MCF 10A (cell line): ENCODE results near the gene PDGFD. TPM values are rescaled to one million over a fixed set of nuclear protein-coding genes. Genes with fewer than 3 reads are reported as not detected.

Experiments
- BruUV-seq: library from RNA; stranded (reverse); fragments of 400-500 nt; replicated peaks from 2 replicates; lab custom pipeline; 2021; lab: Mats Ljungman, UMichigan
- CTCF ChIA-PET: fragments of 300-600 bp; sonication (Branson Sonifier 250); formaldehyde crosslinking; extraction: SDS; loops from one replicate; lab custom pipeline; 2021; ENCODE audit warnings: antibody characterized with exemption, inconsistent platforms; lab: Yijun Ruan, JAX
- POLR2A ChIA-PET: fragments of 300-600, 350-650 bp; sonication (Branson Sonifier 250); formaldehyde crosslinking; extraction: SDS; loops from one replicate; lab custom pipeline; 2020; ENCODE audit warnings: antibody characterized with exemption, inconsistent platforms; lab: Yijun Ruan, JAX
- DNase-seq: peaks from one replicate; pipeline ENCODE4 v3.0.0-alpha.2; 2018; ENCODE audit not compliant: unreplicated experiment
- H3K27ac Mint-ChIP-seq: one replicate; pipeline ENCODE4 v1.8.0; 2022; ENCODE audit warnings: mild to moderate bottlenecking, low read depth, mixed read lengths; ENCODE audit not compliant: unreplicated experiment
- H3K27me3 Mint-ChIP-seq: one replicate; pipeline ENCODE4 v1.8.0; 2022; ENCODE audit warnings: mixed read lengths; ENCODE audit not compliant: insufficient read depth, unreplicated experiment
- H3K36me3 Mint-ChIP-seq: one replicate; pipeline ENCODE4 v1.8.0; 2022; ENCODE audit warnings: mild to moderate bottlenecking, moderate library complexity, mixed read lengths; ENCODE audit not compliant: insufficient read depth, unreplicated experiment
- H3K4me1 Mint-ChIP-seq: one replicate; pipeline ENCODE4 v1.8.0; 2022; ENCODE audit warnings: mixed read lengths; ENCODE audit not compliant: insufficient read depth, unreplicated experiment
- H3K4me3 Mint-ChIP-seq: one replicate; pipeline ENCODE4 v1.8.0; 2022; ENCODE audit warnings: mild to moderate bottlenecking, moderate library complexity, mixed read lengths; ENCODE audit not compliant: unreplicated experiment
- H3K9me3 Mint-ChIP-seq: one replicate; pipeline ENCODE4 v1.8.0; 2022; ENCODE audit warnings: mixed read lengths; ENCODE audit not compliant: unreplicated experiment
- CTCF ChIP-seq: fragments of 200-600 bp; IDR thresholded peaks from one replicate; pipeline ENCODE4 v1.8.0; 2022; ENCODE audit warnings: antibody characterized with exemption, mild to moderate bottlenecking; ENCODE audit not compliant: unreplicated experiment
- intact Hi-C: fragments of 100-400 bp; cut with micrococcal nuclease; formaldehyde crosslinking; loops from 2 replicates; pipeline ENCODE4 v1.14.1; 2022
- total RNA-seq: library from RNA; stranded (reverse); gene quantifications from 2 replicates; pipeline ENCODE4 v1.2.3, GENCODE V29; 2022

The PDGFD gene
- total RNA-seq, 1 experiment from 2014 or later: 0.61 TPM

- BruUV-seq: no TSS peak
- Mint-ChIP-seq H3K27me3 (no peaks in the 10 kb centered on the region), H3K27ac (no peak overlapping the region), H3K9me3 (no peaks in the 10 kb centered on the region), H3K4me1 (no peaks in the 10 kb centered on the region), H3K36me3 (no peaks in the 10 kb centered on the region), H3K4me3 (no peak overlapping the region)
- POLR2A ChIA-PET: interaction anchor here (0.7 to 1.2 kb wide), 2 partner anchors 221 to 442 kb away, joined by 3 to 4 read pairs; no protein-coding TSS in a partner anchor
- intact Hi-C loops: no loop called here
- TF ChIP-seq CTCF: no peak
- CTCF ChIA-PET: interaction anchor here (0.6 kb wide), 1 partner anchor 115 kb away, joined by 3 read pairs; no protein-coding TSS in a partner anchor
- no peak for DNase-seq
Observed at GRCh38 chr11:104142698-104143097, 21.2 kb downstream of the PDGFD start.

GRCh38 chr11:104136861-104137260 lies 27.1 kb downstream of the PDGFD start:
- CTCF ChIA-PET: interaction anchor here (3.4 kb wide), 1 partner anchor 11 kb away, joined by 9 read pairs; no protein-coding TSS in a partner anchor
- Mint-ChIP-seq H3K27ac (no peak overlapping the region), H3K4me1 (peaks cover 11% of the 10 kb centered on the region), H3K27me3 (no peaks in the 10 kb centered on the region), H3K36me3 (no peaks in the 10 kb centered on the region), H3K9me3 (no peaks in the 10 kb centered on the region), H3K4me3 (no peak overlapping the region)
- TF ChIP-seq CTCF: no peak
- POLR2A ChIA-PET: interaction anchor here (0.8 to 3.6 kb wide), 5 partner anchors 12 to 84 kb away, joined by 3 to 16 read pairs (median 4); partner anchors contain the start of gene PDGFD
- BruUV-seq: no TSS peak
- no peak for DNase-seq
- intact Hi-C loops: no loop called here

- intact Hi-C loops: no loop called here
- CTCF ChIA-PET: no interaction called here
- no TSS peak for BruUV-seq
- H3K9me3 Mint-ChIP-seq: no peaks in the 10 kb centered on the region
- no peaks in the 10 kb centered on the region for H3K36me3 Mint-ChIP-seq
- DNase-seq: peak; percentile 31
- no peaks in the 10 kb centered on the region for H3K27me3 Mint-ChIP-seq
- H3K27ac Mint-ChIP-seq: no peak overlapping the region
- TF ChIP-seq CTCF: no peak
- peaks cover 11% of the 10 kb centered on the region for H3K4me1 Mint-ChIP-seq
- POLR2A ChIA-PET: interaction anchor here (0.7 to 1.4 kb wide), 4 partner anchors 12 to 75 kb away, joined by 4 read pairs; no protein-coding TSS in a partner anchor
- H3K4me3 Mint-ChIP-seq: no peak overlapping the region
Observed at GRCh38 chr11:104134745-104135144, 29.2 kb downstream of the PDGFD start.

- intact Hi-C loops: no loop called here
- H3K9me3 Mint-ChIP-seq: no peaks in the 10 kb centered on the region
- POLR2A ChIA-PET: no interaction called here
- no TSS peak for BruUV-seq
- CTCF ChIA-PET: no interaction called here
- no peaks in the 10 kb centered on the region for H3K27me3 Mint-ChIP-seq
- H3K27ac Mint-ChIP-seq: no peak overlapping the region
- no peaks in the 10 kb centered on the region for H3K36me3 Mint-ChIP-seq
- DNase-seq: no peak
- H3K4me1 Mint-ChIP-seq: peaks cover 14% of the 10 kb centered on the region
- H3K4me3 Mint-ChIP-seq: no peak overlapping the region
- no peak for TF ChIP-seq CTCF
Observed at GRCh38 chr11:104130161-104130560, 33.8 kb downstream of the PDGFD start.
